ENCODE data around the gene ANKRD44. TPM values are rescaled to one million over a fixed set of nuclear protein-coding genes. Genes with fewer than 3 reads are reported as not detected.

ANKRD44 gene
- total RNA-seq, 1 experiment from 2014 or later = 0.85 TPM

- Histone ChIP-seq H3K27me3 (no peaks in the 10 kb centered on the region), H3K9me3 (replicated peaks) (no peaks in the 10 kb centered on the region), H3K27ac (no peak overlapping the region), H3K4me3 (no peak overlapping the region), H3K4me1 (no peaks in the 10 kb centered on the region), H3K36me3 (no peaks in the 10 kb centered on the region)
- no peak for DNase-seq
Measured at GRCh38 chr2:197171582-197171981, 139.0 kb downstream of the ANKRD44 start.

- no peaks in the 10 kb centered on the region for H3K27me3 ChIP-seq
Measured at GRCh38 chr2:197170208-197170607, 140.4 kb downstream of the ANKRD44 start.

GRCh38 chr2:197168705-197169104 is 141.9 kb downstream of the ANKRD44 start:
- Histone ChIP-seq H3K27me3 (no peaks in the 10 kb centered on the region), H3K36me3 (no peaks in the 10 kb centered on the region), H3K9me3 (replicated peaks) (no peaks in the 10 kb centered on the region), H3K27ac (no peak overlapping the region), H3K4me1 (no peaks in the 10 kb centered on the region), H3K4me3 (no peak overlapping the region)
- DNase-seq = peak; percentile 56 to 76

More at GRCh38 chr2:197170208-197170607, 140.4 kb downstream of the ANKRD44 start:
- H3K4me3 ChIP-seq = no peak overlapping the region
- no peaks in the 10 kb centered on the region for H3K9me3 ChIP-seq (replicated peaks)
- no peak overlapping the region for H3K27ac ChIP-seq
- H3K36me3 ChIP-seq = no peaks in the 10 kb centered on the region
- H3K4me1 ChIP-seq = no peaks in the 10 kb centered on the region
- DNase-seq = no peak

- H3K9me3 ChIP-seq (replicated peaks) = no peaks in the 10 kb centered on the region
- no peak overlapping the region for H3K4me3 ChIP-seq
- no peak overlapping the region for H3K27ac ChIP-seq
- DNase-seq = no peak
- H3K4me1 ChIP-seq = no peaks in the 10 kb centered on the region
- H3K36me3 ChIP-seq = no peaks in the 10 kb centered on the region
- H3K27me3 ChIP-seq = no peaks in the 10 kb centered on the region
Measured at GRCh38 chr2:197167608-197168314, 142.8 kb downstream of the ANKRD44 start.

- DNase-seq = no peak
- Histone ChIP-seq H3K36me3 (no peaks in the 10 kb centered on the region), H3K27me3 (no peaks in the 10 kb centered on the region), H3K4me1 (no peaks in the 10 kb centered on the region), H3K9me3 (replicated peaks) (no peaks in the 10 kb centered on the region), H3K4me3 (no peak overlapping the region), H3K27ac (no peak overlapping the region)
Measured at GRCh38 chr2:197165020-197165419, 145.6 kb downstream of the ANKRD44 start.

GRCh38 chr2:197164141-197164754 is 146.3 kb downstream of the ANKRD44 start:
- Histone ChIP-seq H3K36me3 (no peaks in the 10 kb centered on the region), H3K4me1 (no peaks in the 10 kb centered on the region), H3K4me3 (no peak overlapping the region), H3K9me3 (replicated peaks) (no peaks in the 10 kb centered on the region), H3K27ac (no peak overlapping the region), H3K27me3 (no peaks in the 10 kb centered on the region)
- no peak for DNase-seq

- H3K9me3 ChIP-seq (replicated peaks) = no peaks in the 10 kb centered on the region
- H3K36me3 ChIP-seq = no peaks in the 10 kb centered on the region
- no peaks in the 10 kb centered on the region for H3K27me3 ChIP-seq
- no peak overlapping the region for H3K4me3 ChIP-seq
- no peak for DNase-seq
- H3K4me1 ChIP-seq = no peaks in the 10 kb centered on the region
- H3K27ac ChIP-seq = no peak overlapping the region
Measured at GRCh38 chr2:197163712-197164140, 146.9 kb downstream of the ANKRD44 start.

- no peak for DNase-seq
- Histone ChIP-seq H3K4me1 (no peaks in the 10 kb centered on the region), H3K9me3 (replicated peaks) (no peaks in the 10 kb centered on the region), H3K36me3 (no peaks in the 10 kb centered on the region), H3K27me3 (no peaks in the 10 kb centered on the region), H3K27ac (no peak overlapping the region), H3K4me3 (no peak overlapping the region)
Measured at GRCh38 chr2:197161774-197162173, 148.8 kb downstream of the ANKRD44 start.

GRCh38 chr2:197159661-197160211 is 150.8 kb downstream of the ANKRD44 start:
- Histone ChIP-seq H3K9me3 (replicated peaks) (no peaks in the 10 kb centered on the region), H3K36me3 (no peaks in the 10 kb centered on the region), H3K27ac (no peak overlapping the region), H3K4me1 (no peaks in the 10 kb centered on the region), H3K4me3 (no peak overlapping the region), H3K27me3 (no peaks in the 10 kb centered on the region)
- no peak for DNase-seq

GRCh38 chr2:197158591-197159550 is 151.7 kb downstream of the ANKRD44 start:
- H3K4me3 ChIP-seq = no peak overlapping the region
- H3K27ac ChIP-seq = no peak overlapping the region
- no peaks in the 10 kb centered on the region for H3K9me3 ChIP-seq (replicated peaks)
- no peaks in the 10 kb centered on the region for H3K4me1 ChIP-seq
- no peaks in the 10 kb centered on the region for H3K36me3 ChIP-seq
- DNase-seq = no peak
- no peaks in the 10 kb centered on the region for H3K27me3 ChIP-seq

- H3K36me3 ChIP-seq = no peaks in the 10 kb centered on the region
- no peak overlapping the region for H3K4me3 ChIP-seq
- no peaks in the 10 kb centered on the region for H3K4me1 ChIP-seq
- DNase-seq = no peak
- no peak overlapping the region for H3K27ac ChIP-seq
- H3K27me3 ChIP-seq = no peaks in the 10 kb centered on the region
- H3K9me3 ChIP-seq (replicated peaks) = no peaks in the 10 kb centered on the region
Measured at GRCh38 chr2:197157879-197158537, 152.6 kb downstream of the ANKRD44 start.

- no peak for DNase-seq
- Histone ChIP-seq H3K9me3 (replicated peaks) (no peaks in the 10 kb centered on the region), H3K4me1 (no peaks in the 10 kb centered on the region), H3K36me3 (no peaks in the 10 kb centered on the region), H3K4me3 (no peak overlapping the region), H3K27me3 (no peaks in the 10 kb centered on the region), H3K27ac (no peak overlapping the region)
Measured at GRCh38 chr2:197156771-197157170, 153.8 kb downstream of the ANKRD44 start.

GRCh38 chr2:197152451-197153228 is 157.9 kb downstream of the ANKRD44 start:
- H3K36me3 ChIP-seq = no peaks in the 10 kb centered on the region
- DNase-seq = no peak
- H3K4me1 ChIP-seq = no peaks in the 10 kb centered on the region
- no peaks in the 10 kb centered on the region for H3K9me3 ChIP-seq (replicated peaks)
- no peak overlapping the region for H3K4me3 ChIP-seq
- H3K27ac ChIP-seq = no peak overlapping the region
- no peaks in the 10 kb centered on the region for H3K27me3 ChIP-seq

- no peaks in the 10 kb centered on the region for H3K9me3 ChIP-seq (replicated peaks)
- no peak for DNase-seq
- H3K27ac ChIP-seq = no peak overlapping the region
- no peaks in the 10 kb centered on the region for H3K4me1 ChIP-seq
- H3K4me3 ChIP-seq = no peak overlapping the region
- no peaks in the 10 kb centered on the region for H3K27me3 ChIP-seq
- no peaks in the 10 kb centered on the region for H3K36me3 ChIP-seq
Measured at GRCh38 chr2:197149546-197149945, 161.0 kb downstream of the ANKRD44 start.

Data from SJCRH30 (cell line).